K562 (cell line): Measurements from ENCODE around the gene CD99L2.

Experiments
- BRD9 ChIP-seq: fragments of 450-650 bp; IDR thresholded peaks from 2 replicates; pipeline ENCODE4 v1.6.1; 2018; ENCODE audit warnings: low read depth; ENCODE audit not compliant: partially characterized antibody
- CREB3 ChIP-seq: fragments of 450-650 bp; conservative IDR thresholded peaks from 2 replicates; pipeline ENCODE4 v1.6.1; 2016; ENCODE audit warnings: missing genetic modification characterization, low read depth, mild to moderate bottlenecking, missing compliant biosample characterization, moderate library complexity
- CTCF ChIP-seq, 3 experiments: IDR thresholded peaks in 2 of 3; conservative IDR thresholded peaks in 1 of 3; 2 replicates each; pipeline ENCODE4 v1.5.1; 2011 to 2012; ENCODE audit warnings: low read length in 3 of 3, mild to moderate bottlenecking in 3 of 3, control low read depth in 2 of 3, improper control_type of control experiment in 1 of 3, inconsistent platforms in 1 of 3, low read depth in 1 of 3, mixed read lengths in 1 of 3, moderate library complexity in 1 of 3; ENCODE audit not compliant: insufficient read depth in 2 of 3
- EZH2 ChIP-seq: IDR thresholded peaks from 2 replicates; pipeline ENCODE4 v1.6.1; 2012; ENCODE audit warnings: low read depth, mild to moderate bottlenecking, inconsistent platforms, low read length, borderline replicate concordance
- GTF2F1 ChIP-seq: IDR thresholded peaks from 2 replicates; pipeline ENCODE4 v1.6.1; 2011; ENCODE audit warnings: low read depth, low read length, improper control_type of control experiment
- NFYB ChIP-seq: IDR thresholded peaks from 2 replicates; pipeline ENCODE4 v1.6.1; 2011; ENCODE audit warnings: mild to moderate bottlenecking, moderate library complexity; ENCODE audit not compliant: insufficient read length; ENCODE audit errors: extremely low read depth
- REST ChIP-seq, 2 experiments: fragments of 450-650 bp; formaldehyde crosslinking in 1 of 2; IDR thresholded peaks; 2 replicates each; pipeline versions ENCODE4 v1.4.0 to v1.6.1; 2014 to 2020; ENCODE audit warnings: mild to moderate bottlenecking in 2 of 2, borderline replicate concordance in 1 of 2, low read depth in 1 of 2
- ZNF23 ChIP-seq: fragments of 250-450 bp; sonication (Bioruptor Pico); IDR thresholded peaks from 2 replicates; pipeline ENCODE4 v1.4.0; 2020; ENCODE audit warnings: mild to moderate bottlenecking

- TF ChIP-seq NFYB (no peak), CREB3 (tag) (no peak), EZH2 (no peak), GTF2F1 (no peak), REST (IDR thresholded peaks at IDR 0.05; ENCODE audit: borderline replicate concordance) (no peak), REST (CRISPR knock-in tag; IDR thresholded peaks at IDR 0.05; ENCODE audit: low read depth) (no peak), CTCF (IDR thresholded peaks at IDR 0.05 in 2 of 3, conservative IDR thresholded peaks at IDR 0.05 in 1 of 3; ENCODE audit: insufficient read depth in 2 of 3, low read depth in 1 of 3, low read length in 3 of 3) (no peak), ZNF23 (no peak), BRD9 (no peak)
These were observed 9.3 kb downstream of the CD99L2 start for GRCh38 chrX:150889131-150889530.
